Esophagus (tissue), 2 donors: ENCODE measurements around the gene ELOVL5. TPM values are rescaled to one million over a fixed set of nuclear protein-coding genes. Genes with fewer than 3 reads are reported as not detected.

Experiments used
- H3K27ac ChIP-seq, 2 donors: one replicate each; pipeline ENCODE4 v1.5.1; 2013; ENCODE audit warnings: low read depth in 2 of 2, mild to moderate bottlenecking in 2 of 2, inconsistent platforms in 1 of 2, low read length in 1 of 2, moderate library complexity in 1 of 2
- H3K27me3 ChIP-seq, 2 donors: one replicate each; pipeline ENCODE4 v1.6.1; 2013; ENCODE audit warnings: low read length in 2 of 2, control low read depth in 1 of 2, mild to moderate bottlenecking in 1 of 2; ENCODE audit not compliant: insufficient read depth in 2 of 2, control insufficient read depth in 1 of 2
- H3K36me3 ChIP-seq, 2 donors: one replicate each; pipeline ENCODE4 v1.6.1; 2013; ENCODE audit warnings: low read length in 1 of 2; ENCODE audit not compliant: control insufficient read depth in 2 of 2, insufficient read depth in 2 of 2
- H3K4me1 ChIP-seq, 2 donors: one replicate each; pipeline ENCODE4 v1.6.1; 2013; ENCODE audit warnings: low read length in 1 of 2; ENCODE audit not compliant: control insufficient read depth in 2 of 2, insufficient read depth in 2 of 2
- H3K4me3 ChIP-seq, 2 donors: one replicate each; pipeline ENCODE4 v1.5.1; 2013; ENCODE audit warnings: low read length in 2 of 2, mild to moderate bottlenecking in 2 of 2, low read depth in 1 of 2, moderate library complexity in 1 of 2
- H3K9me3 ChIP-seq, 2 donors: one replicate each; pipeline ENCODE4 v1.6.1; 2013; ENCODE audit warnings: mild to moderate bottlenecking in 2 of 2, low read depth in 1 of 2, low read length in 1 of 2, moderate library complexity in 1 of 2; ENCODE audit not compliant: control insufficient read depth in 2 of 2, insufficient read depth in 1 of 2
- WGBS, 2 donors: extraction: QIAGEN DNeasy Blood & Tissue Kit; methylation state at CpG; one replicate each; pipeline ENCODE4 v1.1.7; 2013; 5-methylcytosine and 5-hydroxymethylcytosine counted together
- polyA plus RNA-seq, 2 donors: library from polyadenylated mRNA; stranded (reverse); fragments of 200-250 nt; gene quantifications; one replicate each; pipeline ENCODE4 v1.2.3, GENCODE V29; 2013
- donor health status: healthy with polysubstance abuse.
- donor health status: Bipolar disorder and iron deficiency.

ELOVL5 gene
- polyA plus RNA-seq, 2 donors = 9.5 to 20.1 TPM

- WGBS, 2 donors = 83 to 98% methylated on average over 2 of the region's 2 CpGs
- Histone ChIP-seq H3K27ac (no peak overlapping the region), H3K27me3 (no peaks in the 10 kb centered on the region), H3K4me1 (no peaks in the 10 kb centered on the region), H3K36me3 (no peaks in the 10 kb centered on the region), H3K4me3 (no peak overlapping the region), H3K9me3 (no peaks in the 10 kb centered on the region)
Observed at GRCh38 chr6:53240761-53241160, 108.0 kb downstream of the ELOVL5 start.

DNA sequence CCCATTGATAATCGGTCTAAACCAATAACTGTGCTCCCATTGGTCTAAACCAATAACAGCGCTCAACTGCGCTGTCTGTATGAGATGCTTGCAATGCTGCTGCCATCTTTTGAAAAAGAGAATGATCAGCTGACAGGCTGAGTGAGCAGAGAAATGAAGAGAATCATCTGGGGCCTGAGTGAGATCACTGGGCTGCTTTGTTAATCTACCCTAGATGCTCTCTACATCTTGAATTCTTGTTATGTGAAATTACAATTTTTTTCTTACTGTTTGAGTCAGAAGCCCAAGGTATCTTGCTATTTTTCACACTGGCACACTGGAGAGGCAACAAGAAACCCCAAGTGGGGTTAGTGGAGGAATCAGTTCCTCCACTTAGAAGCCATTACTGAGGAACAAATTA lies 108.6 kb downstream of the ELOVL5 start:
- Histone ChIP-seq H3K4me1 (no peaks in the 10 kb centered on the region), H3K27me3 (no peaks in the 10 kb centered on the region), H3K36me3 (no peaks in the 10 kb centered on the region), H3K4me3 (no peak overlapping the region), H3K27ac (no peak overlapping the region), H3K9me3 (no peaks in the 10 kb centered on the region)
- WGBS, 2 donors = 98 to 99% methylated on average over 3 of the region's 3 CpGs

DNA sequence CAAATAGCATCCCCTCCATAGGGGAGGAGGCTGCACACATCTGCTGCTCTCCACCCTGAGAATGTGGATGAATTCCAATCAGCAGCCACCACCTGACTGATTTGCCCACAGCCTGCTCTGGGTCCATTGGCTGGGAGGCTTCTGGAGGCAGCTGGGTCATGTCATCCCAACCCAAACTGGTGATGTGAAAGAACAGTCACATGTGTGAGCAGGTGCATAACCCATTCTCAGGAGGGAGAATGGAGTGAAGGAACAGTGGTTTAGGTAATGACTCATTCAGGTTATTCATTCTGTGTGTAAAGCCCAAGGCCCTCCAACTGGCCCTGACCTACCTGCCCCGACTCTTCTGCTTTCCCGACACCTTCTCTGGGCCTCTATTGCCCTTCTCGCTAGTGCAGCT lies 109.2 kb downstream of the ELOVL5 start:
- Histone ChIP-seq H3K9me3 (no peaks in the 10 kb centered on the region), H3K36me3 (no peaks in the 10 kb centered on the region), H3K27me3 (no peaks in the 10 kb centered on the region), H3K4me3 (no peak overlapping the region), H3K4me1 (no peaks in the 10 kb centered on the region), H3K27ac (no peak overlapping the region)
- WGBS, 2 donors = 88 to 94% methylated on average over 3 of the region's 3 CpGs

- no peaks in the 10 kb centered on the region for H3K27me3 ChIP-seq
- no peaks in the 10 kb centered on the region for H3K4me1 ChIP-seq
- no peak overlapping the region for H3K27ac ChIP-seq
- no peak overlapping the region for H3K4me3 ChIP-seq
- 72 to 86% methylated on average over 3 of the region's 3 CpGs for WGBS, 2 donors
- H3K36me3 ChIP-seq = no peaks in the 10 kb centered on the region
- H3K9me3 ChIP-seq = no peaks in the 10 kb centered on the region
Observed at GRCh38 chr6:53238311-53238710, 110.4 kb downstream of the ELOVL5 start.

DNA sequence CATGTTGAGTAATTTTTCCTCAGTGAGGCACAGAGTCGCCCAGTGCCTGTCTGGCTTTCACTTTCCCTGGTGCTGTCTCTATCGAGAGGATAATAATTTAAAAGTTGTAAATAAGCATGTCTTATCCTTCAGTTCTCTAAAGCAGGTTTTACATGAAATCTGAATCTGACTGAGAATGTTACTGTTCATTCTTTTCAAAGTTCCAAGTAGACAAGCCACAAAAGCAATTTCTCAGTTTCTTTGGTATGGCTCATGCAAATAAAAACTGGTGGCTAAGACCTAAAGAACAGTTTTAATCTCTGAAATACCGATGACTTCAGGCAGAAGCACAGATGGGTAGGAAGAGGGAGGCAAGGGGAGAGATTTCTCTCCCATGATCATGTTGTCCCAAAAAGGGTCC lies 112.5 kb downstream of the ELOVL5 start:
- 57 to 58% methylated on average over 3 of the region's 3 CpGs for WGBS, 2 donors
- Histone ChIP-seq H3K4me3 (no peak overlapping the region), H3K36me3 (no peaks in the 10 kb centered on the region), H3K27ac (no peak overlapping the region), H3K27me3 (no peaks in the 10 kb centered on the region), H3K4me1 (no peaks in the 10 kb centered on the region), H3K9me3 (no peaks in the 10 kb centered on the region)

- Histone ChIP-seq H3K4me3 (no peak overlapping the region), H3K27ac (no peak overlapping the region), H3K27me3 (no peaks in the 10 kb centered on the region), H3K36me3 (no peaks in the 10 kb centered on the region), H3K9me3 (no peaks in the 10 kb centered on the region), H3K4me1 (no peaks in the 10 kb centered on the region)
- WGBS, 2 donors = 93 to 94% methylated on average over 5 of the region's 5 CpGs
Observed at GRCh38 chr6:53235508-53235907, 113.2 kb downstream of the ELOVL5 start.

DNA sequence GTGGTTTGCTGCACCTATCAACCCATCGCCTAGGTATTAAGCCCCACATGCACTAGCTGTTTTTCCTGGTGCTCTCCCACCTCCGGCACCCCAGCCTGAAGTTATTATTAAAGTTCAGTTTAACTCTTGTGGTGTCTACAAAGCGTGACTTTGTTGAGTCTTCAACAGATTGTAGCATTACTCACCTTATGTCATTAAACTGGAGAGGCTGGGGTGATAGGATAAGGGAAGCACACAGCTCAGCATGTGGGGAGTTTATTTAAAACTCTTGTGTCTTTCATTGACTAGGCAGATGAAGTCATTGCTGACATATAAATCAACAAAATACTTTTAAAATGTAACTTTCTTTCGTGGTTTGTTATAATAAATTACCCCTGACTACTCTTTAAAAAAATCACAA lies 115.4 kb downstream of the ELOVL5 start:
- H3K36me3 ChIP-seq = no peaks in the 10 kb centered on the region
- no peaks in the 10 kb centered on the region for H3K27me3 ChIP-seq
- 85 to 87% methylated on average over 4 of the region's 4 CpGs for WGBS, 2 donors
- H3K4me1 ChIP-seq = no peaks in the 10 kb centered on the region
- H3K4me3 ChIP-seq = no peak overlapping the region
- H3K27ac ChIP-seq = no peak overlapping the region
- H3K9me3 ChIP-seq = no peaks in the 10 kb centered on the region

GRCh38 chr6:53230775-53231467 lies 117.8 kb downstream of the ELOVL5 start:
- Histone ChIP-seq H3K27ac (no peak overlapping the region), H3K27me3 (no peaks in the 10 kb centered on the region), H3K36me3 (no peaks in the 10 kb centered on the region), H3K4me3 (no peak overlapping the region), H3K4me1 (no peaks in the 10 kb centered on the region), H3K9me3 (no peaks in the 10 kb centered on the region)
- WGBS, 2 donors = 88 to 89% methylated on average over 10 of the region's 10 CpGs

DNA sequence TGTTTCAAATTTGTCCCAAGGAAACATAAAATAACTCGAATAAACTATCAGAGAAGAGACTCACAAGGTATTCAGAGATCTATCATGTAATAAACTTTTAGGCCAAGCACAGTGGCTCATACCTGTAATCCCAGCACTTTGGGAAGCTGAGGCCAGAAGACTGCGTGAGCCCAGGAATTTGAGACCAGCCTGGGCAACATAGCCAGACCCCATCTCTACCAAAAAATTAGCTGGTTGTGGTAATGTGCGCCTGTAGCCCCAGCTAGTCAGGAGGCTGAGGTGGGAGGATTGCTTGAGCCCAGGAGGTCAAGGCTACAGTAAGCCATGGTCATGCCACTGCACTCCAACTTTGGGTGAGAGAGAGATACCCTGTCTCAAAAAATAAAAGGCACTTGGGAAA lies 120.9 kb downstream of the ELOVL5 start:
- Histone ChIP-seq H3K4me3 (no peak overlapping the region), H3K27me3 (no peaks in the 10 kb centered on the region), H3K9me3 (no peaks in the 10 kb centered on the region), H3K4me1 (no peaks in the 10 kb centered on the region), H3K36me3 (no peaks in the 10 kb centered on the region), H3K27ac (no peak overlapping the region)
- 96 to 97% methylated on average over 3 of the region's 3 CpGs for WGBS, 2 donors

DNA sequence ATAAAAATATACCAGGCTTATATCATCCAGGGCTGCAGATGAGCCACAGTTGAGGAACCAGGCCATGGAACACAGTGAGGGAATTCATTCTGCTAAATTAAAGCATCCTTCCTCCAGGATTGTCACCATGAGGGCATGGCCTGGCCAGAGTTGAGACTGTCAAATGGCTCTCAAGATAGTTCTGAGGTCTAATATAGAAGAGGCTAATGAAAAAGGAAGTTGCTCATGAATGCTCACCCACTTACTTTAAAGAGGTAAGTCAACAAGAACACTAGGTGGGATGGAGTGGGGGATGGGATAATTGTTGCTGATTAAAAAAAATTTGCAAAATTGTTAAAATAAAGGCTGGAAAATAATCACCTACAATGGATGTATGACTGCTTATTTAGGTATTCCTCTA lies 128.1 kb downstream of the ELOVL5 start:
- no peaks in the 10 kb centered on the region for H3K9me3 ChIP-seq
- no peak overlapping the region for H3K4me3 ChIP-seq
- no peaks in the 10 kb centered on the region for H3K27me3 ChIP-seq
- no peaks in the 10 kb centered on the region for H3K36me3 ChIP-seq
- H3K27ac ChIP-seq = no peak overlapping the region
- H3K4me1 ChIP-seq = no peaks in the 10 kb centered on the region
